Skin epidermis (tissue), 12 donors: ENCODE data around the gene RAMP1.
"Not testable (repeated sequence)": the region's sequence is repeated elsewhere in the genome, so short reads cannot be mapped to it uniquely, and the experiment has no call there.

ENCODE experiments used
- H3K27ac ChIP-seq, 21 experiments: fragments of 200-600 bp; sonication (generic) in 11 of 21; one replicate each; pipeline ENCODE4 v1.5.0; 2020; ENCODE audit warnings: mild to moderate bottlenecking in 3 of 21, inconsistent platforms in 2 of 21, moderate library complexity in 2 of 21
- H3K4me3 ChIP-seq, 7 experiments: fragments of 200-600 bp; sonication (generic) in 2 of 7; one replicate each; pipeline ENCODE4 v1.5.0; 2020; ENCODE audit warnings: inconsistent platforms in 2 of 7, mild to moderate bottlenecking in 2 of 7, moderate library complexity in 1 of 7

The RAMP1 gene

DNA sequence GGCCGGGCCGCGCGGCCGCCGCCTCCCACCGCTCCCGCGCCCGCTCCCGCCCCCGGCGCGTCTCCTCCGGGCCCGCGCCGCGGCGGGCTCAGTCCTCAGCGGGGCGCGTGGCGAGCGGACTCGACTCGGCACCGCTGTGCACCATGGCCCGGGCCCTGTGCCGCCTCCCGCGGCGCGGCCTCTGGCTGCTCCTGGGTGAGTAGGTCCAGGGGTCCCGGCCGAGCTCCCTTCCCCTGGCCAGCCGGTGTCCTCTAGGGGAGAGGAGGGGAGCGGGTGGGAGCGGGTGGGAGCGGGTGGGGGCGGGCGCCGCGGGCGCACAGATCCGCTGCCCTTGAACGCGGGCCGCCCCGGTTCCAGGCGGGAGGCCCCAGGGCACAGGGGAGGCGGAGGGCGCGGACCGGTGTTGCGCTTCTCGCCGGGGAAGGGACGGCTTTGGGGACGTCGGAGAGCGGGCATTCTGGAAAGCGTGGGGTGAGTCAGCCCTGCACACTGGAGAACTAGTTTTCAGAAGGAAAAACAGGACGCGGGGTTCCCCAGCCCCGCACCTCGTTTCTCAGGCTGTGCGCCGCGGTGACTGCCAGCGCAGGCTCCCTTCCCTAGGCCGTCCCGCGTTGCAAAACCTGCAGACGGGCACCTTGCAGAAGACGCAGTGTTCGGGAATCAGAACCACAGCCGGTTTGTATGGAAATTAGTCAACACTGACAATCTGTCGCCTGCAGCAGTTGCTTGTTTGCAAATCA lies at the start of gene RAMP1:
TSS of gene RAMP1 (plus strand) at position 91 of the 740 bp plus-strand sequence. CDS start at position 144, 53 bp downstream.
- Histone ChIP-seq H3K27ac (peak within 1 kb of the TSS in 10 of 21 experiments; percentile 38 to 84 (median 58)), H3K4me3 (peak within 1 kb of the TSS; percentile 5 to 54 (median 36))

DNA sequence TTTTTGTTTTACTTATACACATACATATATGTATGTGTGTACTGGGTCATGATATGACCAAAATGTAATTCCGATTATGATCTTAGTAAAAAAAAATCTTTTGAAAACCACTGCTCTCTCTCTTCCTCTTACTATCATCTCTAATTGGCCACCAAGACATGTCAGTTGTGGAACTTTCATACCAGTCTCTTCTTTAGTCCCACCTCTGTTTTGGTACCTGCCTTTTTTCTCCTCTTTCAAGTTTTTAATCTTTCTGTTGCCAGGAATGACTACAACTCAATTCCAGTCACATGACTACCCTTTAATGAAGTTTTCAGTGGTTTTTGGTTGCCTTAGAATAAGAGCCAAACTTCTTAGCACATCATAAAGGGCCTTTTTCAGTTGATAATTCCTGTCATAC lies 43.8 kb upstream of the RAMP1 start:
- Histone ChIP-seq H3K4me3 (no peak overlapping the region), H3K27ac (no peak overlapping the region)

DNA sequence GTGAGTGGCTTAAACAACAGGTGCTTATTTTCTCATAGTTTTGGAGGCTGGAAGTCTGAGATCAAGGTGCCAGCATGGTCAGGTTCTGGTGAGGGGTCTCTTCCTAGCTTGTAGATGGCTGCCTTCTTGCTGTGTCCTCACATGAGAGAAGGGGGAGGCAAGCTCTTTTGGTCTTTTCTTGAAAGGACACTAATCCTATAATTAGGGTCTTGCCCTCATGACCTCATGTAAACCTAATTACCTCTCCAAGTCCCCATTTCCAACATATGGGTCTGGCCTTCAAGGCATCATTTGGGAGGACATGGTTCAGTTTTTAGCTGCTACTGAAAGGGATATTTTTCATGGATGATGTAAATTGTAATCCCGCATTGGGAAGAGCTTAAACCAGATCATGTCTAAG lies 42.9 kb upstream of the RAMP1 start:
- no peak overlapping the region for H3K4me3 ChIP-seq
- no peak overlapping the region for H3K27ac ChIP-seq

DNA sequence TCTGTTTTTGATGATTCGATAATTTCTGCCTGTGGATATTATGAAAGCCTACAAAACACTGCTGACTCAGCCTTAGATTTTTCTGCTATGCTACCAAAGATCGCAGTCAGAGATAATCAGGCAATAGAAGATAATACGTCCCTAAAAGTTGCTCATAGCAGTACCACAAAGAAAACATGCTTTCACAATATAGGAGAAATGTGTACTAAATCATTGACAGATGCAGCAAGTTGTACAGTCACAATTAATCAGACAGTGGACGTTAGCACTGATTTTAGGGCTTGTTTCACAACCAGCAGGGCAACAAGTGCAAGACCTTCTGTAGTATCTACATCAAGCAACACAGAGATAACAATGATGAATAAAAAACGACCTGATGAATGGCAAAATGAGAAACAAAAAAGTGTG lies 41.4 kb upstream of the RAMP1 start:
- H3K4me3 ChIP-seq: no peak overlapping the region
- H3K27ac ChIP-seq: no peak overlapping the region

DNA sequence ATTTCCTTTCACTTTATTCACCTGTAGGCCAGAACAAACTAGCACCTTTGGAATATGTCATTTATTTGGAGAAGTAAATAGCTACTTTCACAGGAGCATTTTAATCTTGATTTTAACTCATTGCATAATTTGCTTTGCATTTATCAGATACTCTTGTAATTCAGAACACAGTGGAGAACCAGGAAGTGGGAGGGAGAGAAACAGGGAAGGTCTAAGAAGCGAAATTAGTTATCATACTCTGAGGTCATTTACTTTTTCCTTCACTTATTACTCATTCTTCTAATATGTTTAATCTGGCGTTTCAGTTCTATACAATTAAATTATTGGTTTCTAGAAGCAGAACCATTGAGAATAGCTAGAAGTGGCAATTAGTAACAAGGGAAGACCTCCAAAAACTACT lies 40.2 kb upstream of the RAMP1 start:
- H3K4me3 ChIP-seq: no peak overlapping the region
- no peak overlapping the region for H3K27ac ChIP-seq

DNA sequence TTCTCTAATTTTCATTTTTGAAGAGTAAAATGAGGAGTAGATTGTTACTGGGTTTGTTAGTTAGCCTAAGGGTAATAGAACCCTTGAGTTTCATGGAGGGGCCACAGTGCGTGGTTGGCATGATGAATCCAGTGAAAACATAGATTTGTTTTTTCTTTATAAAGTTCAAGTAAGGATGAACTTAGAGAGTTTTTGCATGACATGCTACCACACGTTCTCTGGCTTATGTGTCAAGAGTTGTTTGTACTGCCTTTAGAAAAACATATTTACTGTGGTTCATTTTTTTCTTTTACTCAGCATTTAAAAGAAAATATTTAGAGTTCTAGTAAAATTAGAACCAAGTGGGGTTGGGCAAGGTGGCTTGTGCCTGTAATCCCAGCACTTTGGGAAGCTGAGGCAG lies 39.0 kb upstream of the RAMP1 start:
- Histone ChIP-seq H3K27ac (peak overlapping the region in 1 of 21 experiments; percentile 34), H3K4me3 (no peak overlapping the region)

DNA sequence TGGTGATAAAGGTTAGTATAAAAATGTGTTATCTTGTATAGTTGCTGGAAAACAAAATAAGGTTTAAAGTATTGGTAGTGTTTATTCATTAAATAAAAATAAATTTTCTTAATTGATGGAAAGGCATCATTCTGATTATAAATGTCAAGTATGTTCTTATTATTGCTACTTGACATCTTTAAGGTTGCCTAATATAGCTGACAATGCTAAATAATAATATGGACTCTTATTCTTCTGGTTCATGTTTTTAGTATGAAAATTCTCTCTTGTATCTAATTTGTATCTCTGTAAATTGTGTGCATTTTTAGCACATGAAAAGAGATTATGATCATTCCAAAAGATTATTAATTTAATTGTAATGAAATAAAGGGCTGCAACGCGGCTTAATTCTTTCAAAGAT lies 35.9 kb upstream of the RAMP1 start:
- Histone ChIP-seq H3K4me3 (no peak overlapping the region), H3K27ac (no peak overlapping the region)

DNA sequence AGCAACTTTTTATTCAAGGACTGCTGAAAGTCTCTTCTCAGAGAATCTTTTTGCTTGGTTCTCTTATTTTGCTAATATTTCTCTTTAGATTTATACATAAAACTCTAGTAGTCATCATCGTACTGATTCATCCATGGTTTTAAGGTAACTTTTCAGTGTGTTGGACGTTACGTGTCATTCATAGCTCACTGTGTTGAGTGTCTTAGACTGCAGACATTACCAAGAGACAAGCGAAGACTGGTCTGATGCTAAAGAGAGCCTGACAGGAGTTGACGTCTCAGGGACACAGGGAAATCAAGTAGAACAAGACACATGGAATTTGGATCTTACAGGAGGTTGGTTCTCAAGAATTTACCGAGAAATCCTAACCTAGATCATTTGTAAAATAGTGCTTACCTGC lies 35.3 kb upstream of the RAMP1 start:
- no peak overlapping the region for H3K27ac ChIP-seq
- H3K4me3 ChIP-seq: no peak overlapping the region

DNA sequence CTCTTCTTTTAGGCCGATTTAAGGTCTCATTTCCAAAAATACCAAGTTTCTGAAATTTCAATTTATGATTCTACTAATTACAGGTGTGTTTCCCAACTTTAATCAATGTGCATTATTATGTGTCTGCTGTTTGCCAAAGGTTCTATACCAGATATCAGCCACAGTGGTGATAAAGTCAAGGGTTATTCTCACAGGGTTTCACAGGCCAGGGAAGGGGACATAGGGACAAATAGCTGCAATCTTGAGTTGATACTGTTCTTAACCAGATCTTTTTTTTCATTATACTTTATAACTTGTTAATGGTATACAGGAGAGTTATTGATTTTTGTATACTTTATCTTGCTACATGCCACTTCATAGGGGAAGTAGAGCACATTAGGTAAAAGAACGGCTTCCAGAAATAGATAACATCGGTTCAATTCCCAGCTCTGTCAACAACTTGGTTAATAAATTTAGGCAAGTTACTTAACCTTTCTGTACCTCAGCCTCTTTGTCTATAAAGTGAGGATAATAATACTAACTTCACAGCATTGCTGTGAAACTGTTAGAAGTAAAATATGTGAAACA lies 31.9 kb upstream of the RAMP1 start:
- no peak overlapping the region for H3K4me3 ChIP-seq
- H3K27ac ChIP-seq: no peak overlapping the region

DNA sequence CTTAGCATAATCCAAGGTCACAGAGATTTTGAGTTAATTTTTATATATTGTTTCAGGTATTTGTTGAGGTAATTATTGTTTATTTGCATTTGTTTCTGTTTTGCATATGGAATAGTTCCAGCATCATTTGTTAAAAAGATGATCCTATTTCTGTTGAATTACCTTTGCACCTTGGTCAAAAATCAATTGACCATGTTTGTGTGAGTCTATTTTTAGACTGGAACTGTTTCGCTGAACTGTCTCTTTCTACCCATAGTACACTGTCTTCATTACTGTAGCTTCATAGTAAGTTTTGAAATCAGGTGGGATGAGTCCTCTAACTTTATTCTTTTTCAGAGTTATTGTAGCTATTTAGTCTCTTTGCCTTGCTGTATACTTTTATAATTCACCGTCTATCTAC lies 28.9 kb upstream of the RAMP1 start:
- no peak overlapping the region for H3K27ac ChIP-seq
- no peak overlapping the region for H3K4me3 ChIP-seq

DNA sequence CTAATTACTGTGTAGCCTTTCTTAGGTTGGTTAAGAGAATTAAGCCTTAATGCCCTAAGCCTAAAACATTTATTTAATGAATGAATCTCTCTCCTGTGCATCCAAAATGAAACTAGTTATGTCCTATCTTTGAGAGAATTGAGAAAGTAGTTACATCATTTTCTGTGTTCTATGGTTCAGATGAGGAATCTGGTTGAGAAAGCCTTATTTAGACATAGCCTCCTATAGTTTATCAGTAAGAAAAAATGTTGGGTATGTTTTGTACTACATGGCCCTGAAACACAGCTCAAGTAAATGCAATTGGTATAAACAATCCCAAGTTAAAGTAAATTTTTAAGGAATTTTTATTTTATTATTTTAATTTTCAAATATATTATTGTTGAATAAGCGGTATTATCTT lies 25.9 kb upstream of the RAMP1 start:
- H3K4me3 ChIP-seq: no peak overlapping the region
- H3K27ac ChIP-seq: no peak overlapping the region

DNA sequence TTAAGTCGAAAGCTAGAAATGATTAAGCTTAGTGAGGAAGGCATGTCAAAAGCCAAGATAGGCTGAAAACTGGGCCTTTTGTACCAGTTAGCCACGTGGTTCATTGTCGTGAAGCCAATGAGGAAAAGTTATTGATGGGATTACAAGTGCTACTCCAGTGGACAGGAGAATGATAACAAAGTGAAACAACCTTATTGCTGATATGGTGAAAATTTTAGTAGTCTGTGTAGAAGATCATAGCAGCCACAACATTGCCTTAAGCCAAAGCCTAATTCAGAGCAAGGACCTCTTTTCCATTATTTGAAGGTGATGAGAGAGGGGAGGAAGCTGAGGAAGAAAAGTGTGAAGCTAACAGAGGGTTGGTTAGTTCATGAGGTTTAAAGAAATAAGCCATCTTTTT lies 24.1 kb upstream of the RAMP1 start:
- H3K27ac ChIP-seq: no peak overlapping the region

DNA sequence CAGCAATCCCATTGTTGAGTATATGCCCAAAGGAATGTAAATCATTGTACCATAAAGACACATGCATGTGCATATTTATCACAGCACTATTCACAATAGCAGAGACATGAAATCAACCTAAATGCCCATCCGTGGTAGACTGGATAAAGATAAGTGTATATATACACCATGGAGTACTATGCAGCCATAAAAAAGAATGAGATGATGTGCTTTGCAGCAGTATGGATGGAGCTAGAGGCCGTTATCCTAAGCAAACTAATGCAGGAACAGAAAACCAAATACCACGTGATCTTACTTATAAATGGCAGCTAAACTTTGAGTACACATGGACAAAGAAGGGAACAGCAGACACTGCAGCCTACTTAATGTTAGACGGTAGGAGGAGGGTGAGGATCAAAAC lies 18.4 kb upstream of the RAMP1 start:
- Histone ChIP-seq H3K4me3 (no peak overlapping the region), H3K27ac (no peak overlapping the region)

More for the DNA sequence above, 24.1 kb upstream of the RAMP1 start:
- no peak overlapping the region for H3K4me3 ChIP-seq

DNA sequence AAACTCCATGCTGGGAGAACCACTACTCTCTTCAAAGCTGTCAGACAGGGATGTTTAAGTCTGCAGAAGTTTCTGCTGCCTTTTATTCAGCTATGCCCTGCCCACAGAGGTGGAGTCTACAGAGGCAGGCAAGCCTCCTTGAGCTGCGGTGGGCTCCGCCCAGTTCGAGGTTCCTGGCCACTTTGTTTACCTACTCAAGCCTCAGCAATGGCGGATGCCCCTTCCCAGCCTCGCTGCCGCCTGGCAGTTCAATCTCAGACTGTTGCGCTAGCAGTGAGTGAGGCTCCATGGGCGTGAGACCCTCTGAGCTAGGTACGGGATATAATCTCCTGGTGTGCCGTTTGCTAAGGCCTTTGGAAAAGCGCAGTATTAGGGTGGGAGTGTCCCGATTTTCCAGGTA lies 10.5 kb upstream of the RAMP1 start:
- H3K4me3 ChIP-seq, H3K27ac ChIP-seq: not testable (repeated sequence)

DNA sequence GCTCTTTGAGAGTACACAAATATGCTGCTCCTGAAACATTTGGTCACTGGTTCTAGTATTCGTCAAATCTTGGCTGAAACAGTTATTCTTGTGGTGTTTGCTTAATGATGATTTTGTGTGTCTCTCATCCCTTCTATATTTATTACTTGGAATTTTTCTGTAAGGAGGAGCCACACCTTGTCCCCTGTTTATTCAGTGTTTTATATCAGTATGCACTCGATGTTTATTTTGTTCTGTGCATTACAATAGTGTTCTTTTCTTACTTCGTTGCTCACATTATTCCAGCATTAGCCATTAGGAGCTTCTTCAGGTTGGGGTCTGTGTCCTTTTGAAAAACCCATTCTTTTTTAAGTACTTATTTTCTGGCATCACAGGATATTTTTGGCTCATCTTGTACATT lies 5.1 kb upstream of the RAMP1 start:
- no peak overlapping the region for H3K4me3 ChIP-seq

DNA sequence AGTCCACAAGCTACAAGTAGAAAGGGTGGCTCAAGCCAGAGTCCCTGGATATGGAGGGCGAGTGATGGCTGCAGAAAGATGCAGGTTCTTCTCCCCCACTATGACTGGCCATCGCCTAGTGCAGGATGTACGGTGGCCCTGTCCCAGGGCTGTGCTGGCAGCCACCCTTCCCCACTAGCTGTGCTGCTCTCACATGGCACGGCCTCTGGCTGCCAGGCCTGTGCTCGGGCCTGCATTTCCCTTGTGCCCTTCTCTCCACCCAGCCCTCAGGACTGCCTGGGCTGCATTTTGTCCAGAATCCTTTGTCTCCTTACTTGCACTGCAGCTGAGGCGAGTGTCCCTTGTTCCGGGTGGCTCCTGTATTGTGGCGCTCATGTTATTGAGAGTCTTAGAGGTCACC lies 1.6 kb upstream of the RAMP1 start:
- H3K27ac ChIP-seq: no peak overlapping the region
- no peak overlapping the region for H3K4me3 ChIP-seq

More for the DNA sequence above, 5.1 kb upstream of the RAMP1 start:
- no peak overlapping the region for H3K27ac ChIP-seq

DNA sequence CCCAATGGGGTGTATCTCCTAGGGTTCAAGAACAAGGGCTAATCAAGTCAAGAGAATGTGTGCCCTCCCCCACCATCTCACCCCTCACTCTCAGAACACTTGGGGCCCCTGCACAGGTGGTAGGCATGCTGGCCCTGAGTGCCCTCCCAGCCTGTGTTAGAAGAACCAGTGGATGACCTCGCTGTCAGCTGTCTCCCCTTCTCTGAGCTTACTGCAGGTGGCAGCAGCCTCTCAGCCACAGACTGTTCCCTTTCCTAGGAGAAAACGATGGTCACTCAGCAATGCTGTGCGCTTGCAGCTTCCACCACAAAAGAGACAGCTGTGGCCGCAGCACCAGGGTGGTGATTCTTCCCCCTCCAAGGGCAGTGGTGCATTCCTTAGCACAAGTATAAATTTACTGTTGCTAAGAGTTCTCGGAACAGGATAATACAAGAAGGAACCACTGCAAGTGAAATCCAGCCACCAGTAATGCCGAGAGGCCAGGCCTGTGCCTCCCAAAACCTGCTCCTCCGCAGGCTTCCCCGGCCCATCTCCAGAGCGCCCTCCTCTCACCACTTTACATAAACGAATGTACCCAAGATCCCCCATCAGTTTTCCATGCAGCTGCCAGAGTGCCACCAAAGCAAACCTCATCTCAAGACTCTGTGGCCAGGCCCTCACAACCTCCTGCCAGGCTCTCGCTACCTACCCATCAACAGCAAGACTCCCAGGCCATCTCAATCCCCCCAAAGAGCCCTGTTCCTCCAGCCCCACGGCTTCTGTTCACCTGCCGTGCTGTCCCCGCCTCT lies 935 bp upstream of the RAMP1 start:
- Histone ChIP-seq H3K27ac (peak overlapping the region in 3 of 21 experiments; percentile 45 to 84 (median 82)), H3K4me3 (peak overlapping the region in 4 of 7 experiments; percentile 36 to 54 (median 48))

DNA sequence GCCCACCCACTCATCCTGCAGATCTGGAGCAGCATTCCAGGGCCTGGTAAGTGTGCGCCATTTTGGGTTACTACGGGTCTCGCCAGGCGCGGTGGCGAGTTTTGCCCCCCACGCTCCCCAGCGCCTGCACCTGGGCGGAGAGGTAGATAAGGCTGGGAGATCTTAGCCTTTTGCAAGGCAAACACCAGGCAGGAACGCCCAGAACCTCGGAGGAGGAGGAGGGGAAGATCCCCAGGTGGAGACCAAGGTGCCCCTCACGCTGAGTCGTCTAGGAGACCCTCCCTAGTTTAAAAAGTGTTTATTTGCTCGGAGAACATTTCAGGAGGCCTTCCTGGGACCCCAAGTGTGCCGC lies 365 bp upstream of the RAMP1 start:
- Histone ChIP-seq H3K4me3 (peak overlapping the region in 4 of 7 experiments; percentile 36 to 54 (median 48)), H3K27ac (peak overlapping the region in 4 of 21 experiments; percentile 45 to 84 (median 73))

DNA sequence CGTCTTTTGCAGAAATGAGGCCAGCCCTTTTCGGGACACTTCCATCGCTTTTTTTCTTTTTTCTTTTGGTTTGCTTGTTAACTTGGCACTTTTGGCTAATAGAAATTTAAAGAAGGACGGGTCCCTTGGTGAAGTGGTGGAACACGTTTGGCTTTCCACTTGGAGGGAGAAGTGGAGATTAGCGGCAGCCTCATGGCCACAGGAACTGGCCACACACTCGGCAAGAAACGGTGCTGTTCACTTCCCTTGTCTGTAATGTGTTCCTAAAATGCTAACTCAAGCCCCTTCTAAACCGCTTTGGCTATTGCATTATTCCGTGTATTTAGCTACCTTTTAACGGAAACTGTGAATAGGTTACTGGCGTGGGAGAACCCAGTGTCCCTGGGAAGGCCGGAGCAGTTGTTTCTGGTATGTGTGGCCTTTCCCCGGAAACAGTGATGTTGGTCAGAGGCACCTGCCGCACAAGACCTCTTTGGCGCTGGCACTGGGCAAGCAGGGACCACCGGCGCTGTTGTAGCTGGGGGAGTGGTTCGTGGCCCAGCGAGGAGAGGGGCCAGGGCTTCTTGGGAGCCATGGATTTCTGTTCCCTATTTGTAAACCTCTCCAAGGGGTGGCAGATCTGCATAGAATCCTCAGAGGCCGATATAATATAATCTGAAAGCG lies 981 bp downstream of the RAMP1 start:
- Histone ChIP-seq H3K27ac (peak overlapping the region in 2 of 21 experiments; percentile 48 to 51), H3K4me3 (peak overlapping the region in 4 of 7 experiments; percentile 24 to 54 (median 48))

DNA sequence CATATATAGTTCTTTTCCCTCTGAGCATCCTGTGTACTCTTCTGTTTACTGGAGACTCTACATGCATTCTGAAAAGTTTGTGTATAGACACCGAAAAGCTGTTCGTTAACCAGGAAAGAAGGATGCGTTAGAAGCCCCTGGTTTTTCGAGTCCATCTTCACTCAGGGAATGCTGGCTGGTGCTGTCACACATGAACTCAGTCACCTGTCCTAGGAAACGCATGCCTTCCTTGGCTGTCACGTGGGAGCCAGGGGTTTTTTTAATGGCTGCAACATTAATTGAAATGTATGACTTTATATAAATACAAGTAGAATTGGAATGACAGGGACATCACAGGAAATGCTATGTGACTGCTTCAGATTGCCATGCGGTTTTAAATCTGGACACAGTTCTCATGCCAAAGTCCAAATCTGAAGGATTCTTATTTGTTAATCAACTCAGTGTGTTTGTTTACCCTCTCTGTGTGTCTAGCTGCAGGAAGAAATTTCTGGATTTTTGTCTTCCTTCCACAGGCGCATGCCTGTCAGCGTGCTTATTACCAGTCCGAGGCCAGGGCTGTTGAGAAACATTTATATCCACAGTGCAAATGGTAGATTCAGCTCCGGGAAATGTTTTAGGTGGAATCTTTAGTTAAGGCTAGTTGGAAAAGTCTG lies 2.6 kb downstream of the RAMP1 start:
- H3K4me3 ChIP-seq: no peak overlapping the region

More for the DNA sequence above, 2.6 kb downstream of the RAMP1 start:
- no peak overlapping the region for H3K27ac ChIP-seq
